SK-N-SH (cell line): ENCODE results near the gene SPTBN2.

Source experiments
- CTCF ChIP-seq: fragments of 200-600 bp; sonication (generic); IDR thresholded peaks from 2 replicates; pipeline ENCODE4 v1.6.1; 2017; ENCODE audit warnings: antibody characterized with exemption, mild to moderate bottlenecking, moderate library complexity
- EZH2phosphoT487 ChIP-seq: fragments of 200-600 bp; sonication (generic); IDR thresholded peaks from 2 replicates; pipeline ENCODE4 v1.6.1; 2017; ENCODE audit warnings: low read depth, mixed run types, mild to moderate bottlenecking, antibody characterized with exemption, moderate library complexity, borderline replicate concordance

- no peak for TF ChIP-seq EZH2phosphoT487
- no peak for TF ChIP-seq CTCF
These were observed 13.5 kb downstream of the SPTBN2 start for GRCh38 chr11:66715346-66716085.
